Measurements from ENCODE around the gene CAMK2D. TPM values are rescaled to one million over a fixed set of nuclear protein-coding genes. Genes with fewer than 3 reads are reported as not detected.

Gene CAMK2D
- polyA plus RNA-seq, 2 of the 4 experiments (the other 2 are of a cell fraction) = 19.1 to 59.9 TPM

GRCh38 chr4:113757486-113757885, 4.1 kb downstream of the CAMK2D start:
- 87% methylated on average over 3 of the region's 3 CpGs for WGBS (ENCODE audit: missing lambda C conversion rate)
- ChIA-PET CTCF (no interaction called here), POLR2A (no interaction called here)
- TF ChIP-seq, protein P1, sequence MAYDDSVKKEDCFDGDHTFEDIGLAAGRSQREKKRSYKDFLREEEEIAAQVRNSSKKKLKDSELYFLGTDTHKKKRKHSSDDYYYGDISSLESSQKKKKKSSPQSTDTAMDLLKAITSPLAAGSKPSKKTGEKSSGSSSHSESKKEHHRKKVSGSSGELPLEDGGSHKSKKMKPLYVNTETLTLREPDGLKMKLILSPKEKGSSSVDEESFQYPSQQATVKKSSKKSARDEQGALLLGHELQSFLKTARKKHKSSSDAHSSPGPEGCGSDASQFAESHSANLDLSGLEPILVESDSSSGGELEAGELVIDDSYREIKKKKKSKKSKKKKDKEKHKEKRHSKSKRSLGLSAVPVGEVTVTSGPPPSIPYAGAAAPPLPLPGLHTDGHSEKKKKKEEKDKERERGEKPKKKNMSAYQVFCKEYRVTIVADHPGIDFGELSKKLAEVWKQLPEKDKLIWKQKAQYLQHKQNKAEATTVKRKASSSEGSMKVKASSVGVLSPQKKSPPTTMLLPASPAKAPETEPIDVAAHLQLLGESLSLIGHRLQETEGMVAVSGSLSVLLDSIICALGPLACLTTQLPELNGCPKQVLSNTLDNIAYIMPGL (CRISPR knock-in tag; IDR thresholded peaks at IDR 0.05; ENCODE audit: borderline replicate concordance) = no peak
- TF ChIP-seq HDAC2 (IDR thresholded peaks at IDR 0.05) = no peak
- TF ChIP-seq HEYL (CRISPR knock-in tag; IDR thresholded peaks at IDR 0.05) = no peak
- no peak for TF ChIP-seq CEBPB (IDR thresholded peaks at IDR 0.05)
- TF ChIP-seq JUNB (IDR thresholded peaks at IDR 0.05) = no peak
- TF ChIP-seq POLR2AphosphoS2 (conservative IDR thresholded peaks at IDR 0.05; ENCODE audit: low read length) = no peak
- TF ChIP-seq SMC3 (IDR thresholded peaks at IDR 0.05) = no peak
- TF ChIP-seq, protein P2, sequence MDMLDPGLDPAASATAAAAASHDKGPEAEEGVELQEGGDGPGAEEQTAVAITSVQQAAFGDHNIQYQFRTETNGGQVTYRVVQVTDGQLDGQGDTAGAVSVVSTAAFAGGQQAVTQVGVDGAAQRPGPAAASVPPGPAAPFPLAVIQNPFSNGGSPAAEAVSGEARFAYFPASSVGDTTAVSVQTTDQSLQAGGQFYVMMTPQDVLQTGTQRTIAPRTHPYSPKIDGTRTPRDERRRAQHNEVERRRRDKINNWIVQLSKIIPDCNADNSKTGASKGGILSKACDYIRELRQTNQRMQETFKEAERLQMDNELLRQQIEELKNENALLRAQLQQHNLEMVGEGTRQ (IDR thresholded peaks at IDR 0.05) = no peak
- FAIRE-seq (no peak), ATAC-seq (no peak), DNase-seq (ENCODE audit: low read depth in 1 of 2, low spot score in 1 of 2) (no peak)
- Histone ChIP-seq H3K4me1 (peaks cover 34% of the 10 kb centered on the region), H3K4me3 (no peak overlapping the region), H3K27ac (no peak overlapping the region), H3K4me2 (peak overlapping the region; percentile 83; the same call in 2 of the 3 replicates), H3K9me3 (no peaks in the 10 kb centered on the region)

DNA sequence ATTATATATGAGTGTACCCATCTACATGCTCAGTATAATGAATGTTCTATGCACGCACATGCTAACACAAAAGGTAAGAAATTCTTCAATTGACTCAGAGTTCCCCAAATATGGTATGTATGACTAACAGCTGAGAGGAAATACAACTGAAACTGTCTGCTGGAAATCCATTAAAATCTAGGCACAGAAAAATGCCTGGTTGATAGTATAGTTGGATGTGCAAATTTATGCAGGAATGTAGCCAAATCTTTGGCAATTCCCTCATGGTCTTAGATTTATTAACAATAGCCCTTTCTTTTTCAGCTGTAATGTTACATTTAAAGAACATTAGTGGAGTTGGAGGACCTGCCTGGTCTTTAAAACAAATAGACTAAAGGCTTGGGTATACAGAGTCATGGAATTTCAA, 5.5 kb downstream of the CAMK2D start:
- no peak for DNase-seq (ENCODE audit: low read depth in 1 of 2, low spot score in 1 of 2)
- ChIA-PET CTCF (interaction anchor here (1.5 kb wide), 1 partner anchor 361 kb away, joined by 4 read pairs; no protein-coding TSS in a partner anchor), POLR2A (no interaction called here)
- 68% methylated on average over 1 of the region's 1 CpG for WGBS (ENCODE audit: missing lambda C conversion rate)
- H3K4me3 ChIP-seq = no peak overlapping the region
- peak overlapping the region; percentile 22; the same call in 2 of the 3 replicates for H3K4me2 ChIP-seq
- ATAC-seq = no peak
- no peaks in the 10 kb centered on the region for H3K9me3 ChIP-seq
- TF ChIP-seq, protein P3, sequence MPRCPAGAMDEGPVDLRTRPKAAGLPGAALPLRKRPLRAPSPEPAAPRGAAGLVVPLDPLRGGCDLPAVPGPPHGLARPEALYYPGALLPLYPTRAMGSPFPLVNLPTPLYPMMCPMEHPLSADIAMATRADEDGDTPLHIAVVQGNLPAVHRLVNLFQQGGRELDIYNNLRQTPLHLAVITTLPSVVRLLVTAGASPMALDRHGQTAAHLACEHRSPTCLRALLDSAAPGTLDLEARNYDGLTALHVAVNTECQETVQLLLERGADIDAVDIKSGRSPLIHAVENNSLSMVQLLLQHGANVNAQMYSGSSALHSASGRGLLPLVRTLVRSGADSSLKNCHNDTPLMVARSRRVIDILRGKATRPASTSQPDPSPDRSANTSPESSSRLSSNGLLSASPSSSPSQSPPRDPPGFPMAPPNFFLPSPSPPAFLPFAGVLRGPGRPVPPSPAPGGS (IDR thresholded peaks at IDR 0.05) = no peak
- TF ChIP-seq SREBF2 (IDR thresholded peaks at IDR 0.05) = no peak
- no peak for TF ChIP-seq FOXS1 (CRISPR knock-in tag; IDR thresholded peaks at IDR 0.05)
- no peak for TF ChIP-seq FOSB (CRISPR knock-in tag; IDR thresholded peaks at IDR 0.05)
- no peak for TF ChIP-seq MAX (IDR thresholded peaks at IDR 0.05)
- no peak for TF ChIP-seq HES2 (IDR thresholded peaks at IDR 0.05)
- no peak for TF ChIP-seq ELK1 (IDR thresholded peaks at IDR 0.05; ENCODE audit: low read depth, low read length)
- TF ChIP-seq NPAS2 (CRISPR knock-in tag; IDR thresholded peaks at IDR 0.05; ENCODE audit: borderline replicate concordance) = no peak
- TF ChIP-seq TP53 (CRISPR knock-in tag; IDR thresholded peaks at IDR 0.05) = no peak
- TF ChIP-seq HOXA7 (CRISPR knock-in tag; IDR thresholded peaks at IDR 0.05) = no peak
- H3K27ac ChIP-seq = no peak overlapping the region
- peaks cover 34% of the 10 kb centered on the region for H3K4me1 ChIP-seq
- no peak for FAIRE-seq

DNA sequence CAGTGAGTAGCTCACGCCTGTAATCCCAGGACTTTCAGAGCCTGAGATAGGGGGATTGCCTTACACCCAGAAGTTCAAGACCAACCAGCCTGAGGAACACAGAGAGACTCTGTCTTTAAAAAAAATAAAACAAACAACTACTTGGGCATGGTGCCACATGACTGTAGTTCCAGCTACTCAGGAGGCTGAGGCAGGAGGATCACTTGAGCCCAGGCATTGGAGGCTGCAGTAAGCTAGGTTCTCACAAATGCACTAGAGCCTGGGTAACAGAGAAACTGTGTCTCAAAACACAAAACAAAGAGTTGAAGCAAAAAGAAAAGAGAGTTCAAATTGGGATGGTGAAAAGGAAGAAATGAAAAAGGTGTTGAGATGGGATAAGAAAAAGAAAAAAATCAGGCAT, 10.8 kb downstream of the CAMK2D start:
- Histone ChIP-seq H3K4me2 (no peak overlapping the region), H3K27ac (no peak overlapping the region), H3K4me1 (peaks cover 3% of the 10 kb centered on the region), H3K4me3 (no peak overlapping the region), H3K9me3 (no peaks in the 10 kb centered on the region)
- ATAC-seq = no peak
- WGBS (ENCODE audit: missing lambda C conversion rate) = 100% methylated on average over 1 of the region's 1 CpG
- CTCF ChIA-PET = no interaction called here
- TF ChIP-seq FOXS1 (CRISPR knock-in tag; IDR thresholded peaks at IDR 0.05) = no peak
- TF ChIP-seq MAX (IDR thresholded peaks at IDR 0.05) = no peak
- TF ChIP-seq SREBF2 (IDR thresholded peaks at IDR 0.05) = no peak
- no peak for TF ChIP-seq PBX3 (IDR thresholded peaks at IDR 0.05)
- no peak for TF ChIP-seq ZNF302 (CRISPR knock-in tag; IDR thresholded peaks at IDR 0.05)
- TF ChIP-seq BHLHE40 (IDR thresholded peaks at IDR 0.05; ENCODE audit: low read depth, low read length) = no peak
- no peak for TF ChIP-seq RFX5 (IDR thresholded peaks at IDR 0.05)
- TF ChIP-seq TP53 (CRISPR knock-in tag; IDR thresholded peaks at IDR 0.05) = no peak
- no peak for TF ChIP-seq HDAC2 (IDR thresholded peaks at IDR 0.05)
- no peak for TF ChIP-seq NPAS2 (CRISPR knock-in tag; IDR thresholded peaks at IDR 0.05; ENCODE audit: borderline replicate concordance)
- no peak for TF ChIP-seq CBX8 (IDR thresholded peaks at IDR 0.05)
- TF ChIP-seq HES2 (IDR thresholded peaks at IDR 0.05) = no peak
- no peak for TF ChIP-seq RNF2 (IDR thresholded peaks at IDR 0.05; ENCODE audit: borderline replicate concordance, low read depth)
- TF ChIP-seq ZC3H11A (IDR thresholded peaks at IDR 0.05) = no peak
- no peak for FAIRE-seq
- no peak for DNase-seq (ENCODE audit: low read depth in 1 of 2, low spot score in 1 of 2)
- POLR2A ChIA-PET = no interaction called here

Data from A549 (cell line).